Fibroblast of upper back skin (primary cell): ENCODE data around the gene SCAF4.

Experiments
- DNase-seq: peaks from one replicate; pipeline ENCODE4 v3.0.0-alpha.2; 2013

SCAF4 gene

DNA sequence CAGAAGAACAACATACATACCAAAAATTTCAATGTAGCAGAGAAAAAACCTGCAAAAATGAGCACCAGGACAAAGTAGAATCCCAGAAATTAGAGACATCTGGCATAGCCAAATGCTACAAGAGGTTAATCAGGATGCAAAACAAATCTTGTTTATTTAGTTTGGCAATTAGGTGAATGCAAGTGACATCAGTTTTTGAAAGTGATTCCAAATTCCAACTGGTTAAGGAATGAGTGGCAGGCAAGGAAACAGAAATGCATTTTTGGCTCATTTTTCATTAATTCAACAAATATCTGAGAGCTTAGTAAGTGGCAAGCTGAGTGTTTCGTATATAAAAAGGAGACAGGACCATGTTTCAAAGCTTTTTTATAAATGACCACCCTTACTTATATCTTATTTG, 21.3 kb downstream of the SCAF4 start:
- DNase-seq, result peak; percentile 69

DNA sequence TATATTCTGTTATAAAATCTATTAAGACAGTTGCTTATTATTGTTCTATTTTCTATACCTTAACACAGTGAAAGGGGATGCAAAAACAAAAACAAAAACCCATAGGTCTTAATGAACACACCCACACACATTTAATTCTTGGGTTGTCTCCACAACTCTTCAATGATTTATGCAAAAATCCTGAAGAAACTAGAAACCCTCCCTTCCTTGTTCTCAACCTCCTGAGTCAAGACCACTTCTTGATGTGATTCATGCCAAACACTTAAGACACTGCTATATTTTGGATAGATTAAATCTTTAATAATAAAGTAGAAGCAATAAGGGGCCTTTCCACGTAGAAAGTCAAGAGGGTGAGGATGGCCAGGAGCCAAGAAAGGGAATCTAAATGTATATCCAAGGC, 23.4 kb downstream of the SCAF4 start:
- no peak for DNase-seq

DNA sequence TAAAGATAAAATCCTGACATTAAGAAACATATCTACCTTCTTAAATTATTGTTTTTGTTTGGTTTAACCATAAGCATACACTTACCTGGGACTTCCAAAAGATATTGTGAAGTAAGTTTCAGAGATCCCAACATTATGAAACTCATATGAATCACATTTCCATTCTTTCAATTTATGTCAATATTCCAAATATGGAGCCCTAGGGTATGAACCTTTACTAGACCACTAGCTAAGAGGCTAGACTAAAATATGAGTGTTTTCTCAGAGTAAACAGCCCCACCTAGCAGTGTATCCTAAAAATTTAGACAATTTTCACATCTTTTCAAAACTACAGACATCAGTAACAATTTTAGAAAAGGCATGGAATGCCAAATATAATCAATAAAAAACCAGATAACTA, 24.4 kb downstream of the SCAF4 start:
- no peak for DNase-seq

DNA sequence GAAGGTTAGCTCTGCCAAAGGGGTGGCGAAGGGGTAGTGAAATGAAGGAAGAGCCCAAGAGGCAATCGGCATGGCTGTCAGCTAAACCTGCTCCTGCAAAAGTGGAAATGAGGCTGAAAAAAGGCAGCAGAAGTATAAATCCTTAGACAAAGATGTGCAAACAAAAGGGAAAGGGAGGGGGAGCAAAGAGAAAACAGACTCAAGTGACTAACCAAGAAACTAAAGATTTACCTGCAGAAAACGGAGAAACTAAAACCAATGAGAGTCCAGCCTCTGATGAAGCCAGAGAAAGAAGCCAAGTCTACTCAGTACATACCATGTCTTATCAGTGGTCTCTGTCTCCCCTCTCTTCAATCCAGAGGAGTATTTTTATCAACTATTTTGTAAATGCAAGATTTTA, 25.4 kb downstream of the SCAF4 start:
- no peak for DNase-seq

DNA sequence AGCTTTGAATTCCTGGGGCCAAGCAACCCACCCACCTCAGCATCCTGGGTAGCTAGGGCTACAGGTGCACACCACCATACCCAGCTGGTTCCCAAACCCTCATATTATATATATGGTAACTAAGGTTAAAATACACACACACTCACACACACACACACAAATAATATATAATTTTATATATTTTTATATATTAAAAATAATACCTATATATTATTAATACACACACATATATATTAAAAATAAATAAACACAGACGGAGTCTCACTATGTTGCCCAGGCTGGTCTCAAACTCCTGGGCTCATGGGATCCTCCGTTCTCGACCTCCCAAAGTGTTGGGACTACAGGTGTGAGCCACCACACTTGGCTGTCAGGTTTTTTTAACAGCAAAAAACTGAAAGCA, 31.9 kb downstream of the SCAF4 start:
- no peak for DNase-seq

DNA sequence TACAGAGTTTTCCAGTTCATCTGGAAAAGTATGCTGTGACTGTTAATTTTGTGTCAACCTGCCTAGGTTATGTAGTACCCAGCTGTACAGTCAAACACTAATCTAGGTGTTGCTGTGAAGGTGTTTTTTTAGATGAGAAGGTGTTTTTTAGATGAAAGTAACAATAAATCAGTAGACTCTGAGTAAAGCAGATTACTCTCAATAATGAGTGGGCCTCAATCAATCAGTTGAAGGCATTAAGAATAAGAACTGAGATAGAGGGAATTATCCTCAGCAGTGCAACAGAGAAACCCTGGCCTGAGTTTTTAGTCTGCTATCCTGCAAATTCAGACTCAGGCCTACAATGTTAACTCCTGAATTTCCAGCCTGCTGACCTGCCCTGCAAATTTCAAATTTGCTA, 33.5 kb downstream of the SCAF4 start:
- no peak for DNase-seq

DNA sequence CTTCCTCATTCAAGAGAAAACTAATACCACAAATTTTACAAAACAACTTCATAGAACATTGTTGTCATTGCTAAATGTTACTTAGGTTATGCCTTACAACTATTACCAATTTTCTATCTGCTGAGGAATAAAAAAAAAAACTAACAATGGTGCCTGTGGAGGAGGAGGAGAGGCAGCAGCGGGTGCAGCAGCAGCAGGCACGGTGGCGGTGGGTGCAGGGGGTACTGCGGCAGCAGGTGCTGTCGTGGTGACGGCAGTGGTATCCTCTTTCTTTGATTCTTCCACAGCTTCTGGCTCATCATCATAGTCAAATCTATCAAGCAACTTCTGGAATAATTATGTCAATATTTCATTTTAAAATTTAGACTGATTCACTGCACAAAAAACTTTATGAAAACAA, 35.5 kb downstream of the SCAF4 start:
- DNase-seq, result no peak

DNA sequence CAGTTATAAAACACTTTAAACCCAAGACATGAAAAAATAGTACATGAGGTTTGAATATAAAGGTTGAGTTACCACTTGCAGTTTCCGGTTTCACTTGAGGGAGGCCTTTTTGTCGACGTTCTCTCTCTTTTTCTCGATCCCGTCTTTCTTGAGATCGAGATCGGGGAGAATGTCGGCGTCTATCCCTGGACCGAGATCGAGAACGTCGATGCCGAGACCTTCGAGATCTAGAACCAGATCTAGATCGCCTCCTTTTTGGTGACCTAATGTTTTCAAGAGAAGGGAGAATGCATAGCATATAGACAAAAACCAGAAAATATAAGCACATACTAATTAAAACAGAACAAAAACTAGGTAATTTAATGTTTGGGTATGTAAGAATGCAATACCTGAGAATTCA, 38.7 kb downstream of the SCAF4 start:
- DNase-seq, result no peak

DNA sequence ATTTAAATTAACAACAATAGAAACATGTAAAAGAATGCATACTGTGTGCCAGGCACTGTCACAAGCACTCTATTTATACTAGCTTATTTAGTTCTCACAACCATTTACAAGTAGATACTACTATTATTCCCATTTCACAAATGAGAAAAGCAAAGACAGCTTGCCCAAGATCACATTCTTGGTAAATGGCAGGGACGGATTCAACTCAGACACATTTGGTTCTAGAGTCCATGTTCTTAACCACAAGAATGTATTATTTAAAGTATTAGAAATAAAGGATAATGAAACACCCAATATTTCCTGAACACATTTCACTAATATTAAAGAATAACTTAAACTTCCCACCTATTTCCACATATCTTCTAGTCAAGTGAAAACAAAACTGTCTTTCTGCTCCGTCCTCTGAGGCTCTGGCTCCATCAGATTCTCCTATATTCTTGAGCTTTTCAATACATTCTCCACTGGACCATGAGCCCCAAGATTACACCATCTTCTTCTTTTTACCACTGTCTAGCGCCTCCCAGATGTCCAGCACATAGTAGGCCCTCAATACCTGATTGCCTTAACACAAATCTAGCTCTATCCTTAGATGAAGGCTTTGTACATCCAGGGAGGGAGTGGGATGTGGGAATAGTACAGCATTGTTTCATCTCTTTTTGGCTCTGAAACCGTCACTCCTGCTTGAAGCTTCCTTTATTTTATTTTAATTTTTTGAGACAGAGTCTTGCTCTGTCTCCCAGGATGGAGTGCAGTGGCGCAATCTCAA, 43.1 kb downstream of the SCAF4 start:
- no peak for DNase-seq

DNA sequence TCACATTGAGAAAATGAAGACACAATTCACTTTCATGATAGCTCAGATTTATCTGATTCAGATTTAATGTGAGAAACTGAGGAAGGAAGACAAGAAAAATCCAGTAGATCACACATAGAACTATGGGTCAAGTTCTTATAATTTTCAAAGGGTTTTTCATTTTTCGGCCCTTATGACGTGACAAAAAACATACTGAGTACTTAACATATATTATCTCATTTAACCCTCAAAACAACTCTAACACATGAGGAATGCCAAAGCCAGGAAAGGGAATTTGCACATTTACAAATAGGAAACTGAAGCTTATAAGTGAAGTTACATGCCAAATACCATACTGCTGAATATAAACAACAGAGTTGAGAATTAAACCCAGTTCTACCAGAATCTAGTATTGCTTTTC, 44.8 kb downstream of the SCAF4 start:
- no peak for DNase-seq

DNA sequence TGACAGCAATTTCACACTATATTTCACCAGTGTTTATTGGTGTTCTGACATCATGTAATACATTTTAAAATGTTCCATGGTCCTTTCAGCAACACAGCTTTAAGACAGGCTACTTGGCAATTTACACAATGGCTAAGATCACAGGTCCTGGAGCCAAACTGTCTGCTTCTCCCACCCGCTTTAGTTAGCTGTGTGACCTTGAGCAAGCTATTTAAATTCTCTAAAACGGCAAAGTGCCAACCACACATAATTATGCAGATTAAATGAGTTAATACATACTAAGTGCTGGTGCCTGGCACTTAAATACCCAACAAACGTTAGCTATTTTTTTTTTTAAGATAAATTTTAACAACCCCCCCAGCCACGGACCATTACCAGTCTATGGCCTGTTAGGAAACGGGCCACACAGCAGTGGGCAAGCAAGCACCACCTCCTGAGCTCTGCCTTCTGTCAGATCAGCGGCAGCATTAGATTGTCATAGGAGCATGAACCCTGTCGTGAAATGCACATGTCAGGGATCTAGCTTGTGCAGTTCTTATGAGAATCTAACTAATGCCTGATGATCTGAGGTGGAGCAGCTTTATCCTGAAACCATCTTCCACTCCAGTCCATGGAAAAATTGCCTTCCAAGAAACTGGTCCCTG, 45.5 kb downstream of the SCAF4 start:
- no peak for DNase-seq

DNA sequence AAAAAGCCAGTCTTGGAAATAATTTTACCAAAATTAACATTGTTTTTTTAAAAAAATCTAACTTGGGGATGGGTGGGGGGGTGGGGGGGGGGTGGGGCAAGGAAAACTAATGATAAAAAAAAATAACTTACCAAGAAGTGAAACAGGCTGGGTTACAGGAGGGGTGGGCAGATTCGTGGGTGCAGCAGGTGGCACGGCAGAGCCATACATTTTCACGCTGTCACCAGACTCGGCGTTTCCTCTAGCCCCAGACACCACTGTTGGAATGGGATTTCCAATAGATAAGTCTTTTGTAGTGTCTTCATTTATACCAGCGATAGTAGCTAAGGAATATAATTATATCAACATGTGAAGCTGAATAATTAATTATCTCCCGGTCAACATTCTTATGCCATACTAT, 47.0 kb downstream of the SCAF4 start:
- DNase-seq, result no peak

DNA sequence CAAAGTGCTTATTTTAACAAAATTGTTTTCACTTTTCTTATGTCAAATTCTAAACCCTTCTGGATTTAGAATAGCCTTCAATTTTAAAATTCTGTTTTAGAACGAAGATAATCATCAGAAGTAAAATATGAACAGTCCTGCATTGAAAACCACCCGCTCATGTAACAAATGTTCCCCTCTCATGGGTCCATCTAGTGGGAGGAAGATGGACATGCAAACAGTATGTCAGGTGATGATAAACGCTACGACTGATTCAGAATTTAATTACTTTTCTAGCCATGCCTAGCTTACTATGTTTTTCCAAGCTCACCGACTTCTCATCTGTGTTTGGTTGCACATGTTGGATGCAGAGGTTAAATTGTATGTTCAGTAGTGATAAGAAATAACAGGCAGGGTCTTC, 48.9 kb downstream of the SCAF4 start:
- no peak for DNase-seq

DNA sequence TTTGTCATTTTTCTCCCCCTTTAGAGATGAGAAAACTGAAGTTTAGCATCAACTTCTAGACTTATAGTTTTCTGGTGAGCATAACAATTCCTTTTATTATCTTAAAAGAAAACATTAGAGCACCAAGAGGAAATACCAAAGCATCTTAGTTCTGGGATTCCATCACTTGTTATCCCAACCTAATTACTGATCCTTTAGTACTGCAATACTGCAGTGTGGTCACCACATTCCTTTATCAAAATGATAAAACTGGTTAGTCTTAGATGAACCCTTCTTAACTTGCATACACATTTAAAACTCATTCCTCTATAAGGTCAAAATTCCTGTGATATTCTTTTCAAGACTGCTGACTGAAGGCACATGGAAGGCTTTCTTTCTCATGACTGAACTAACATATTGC, 49.3 kb downstream of the SCAF4 start:
- peak; percentile 14 for DNase-seq

DNA sequence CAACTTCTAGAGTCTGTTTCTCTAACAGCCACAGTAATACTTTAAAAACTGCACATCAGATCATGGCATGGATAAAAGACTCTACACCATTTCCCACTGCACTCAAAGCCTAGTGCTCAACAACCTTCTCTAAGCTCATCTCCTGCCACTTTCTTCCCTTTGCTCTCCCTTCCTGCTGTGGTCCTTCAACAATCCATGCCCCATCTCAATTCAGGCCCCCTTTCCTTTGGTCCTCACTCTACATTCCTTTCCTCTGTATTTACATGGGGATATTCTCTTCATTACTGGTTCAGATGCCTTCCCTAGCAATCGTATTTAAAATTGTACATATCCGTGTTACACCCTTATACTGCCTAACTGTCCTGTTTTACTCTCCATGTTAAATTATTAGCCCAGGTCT, 53.4 kb downstream of the SCAF4 start:
- no peak for DNase-seq

DNA sequence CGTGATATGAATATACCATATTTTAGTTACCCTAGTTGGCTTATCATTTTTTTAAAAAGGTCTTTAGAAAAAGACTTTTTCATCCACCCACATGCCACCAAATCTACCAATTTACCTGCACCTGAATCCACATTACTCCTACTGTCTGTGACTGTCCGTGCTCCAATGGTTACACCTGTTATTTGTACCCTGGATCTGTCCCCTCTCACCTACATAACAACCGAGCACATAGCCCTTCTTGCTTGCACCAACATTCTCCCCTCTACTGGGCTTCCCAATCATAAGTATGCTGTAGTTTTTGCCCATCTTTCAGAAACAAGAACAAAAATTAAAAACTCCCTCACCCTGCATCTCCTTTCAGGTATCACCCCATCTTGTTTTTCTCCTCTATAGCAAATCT, 54.9 kb downstream of the SCAF4 start:
- no peak for DNase-seq

DNA sequence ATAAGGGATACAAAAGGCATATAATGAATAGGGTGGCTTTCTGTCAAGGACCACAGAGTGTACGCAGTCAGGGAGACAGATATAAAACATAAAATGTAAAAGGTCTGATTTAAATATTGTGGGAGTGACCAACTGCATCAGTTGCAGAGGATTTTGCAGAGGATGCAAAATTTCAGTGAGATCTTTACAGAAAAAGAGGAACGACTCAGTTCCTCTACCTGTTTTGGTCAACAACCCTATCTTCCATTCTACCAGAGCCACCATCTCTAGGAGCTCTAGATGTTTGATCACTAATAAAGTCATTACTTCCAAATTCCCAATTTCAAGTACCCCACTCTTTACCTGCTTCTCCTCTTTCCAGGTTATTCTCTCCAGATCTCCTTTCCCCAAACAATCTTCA, 56.0 kb downstream of the SCAF4 start:
- no peak for DNase-seq

DNA sequence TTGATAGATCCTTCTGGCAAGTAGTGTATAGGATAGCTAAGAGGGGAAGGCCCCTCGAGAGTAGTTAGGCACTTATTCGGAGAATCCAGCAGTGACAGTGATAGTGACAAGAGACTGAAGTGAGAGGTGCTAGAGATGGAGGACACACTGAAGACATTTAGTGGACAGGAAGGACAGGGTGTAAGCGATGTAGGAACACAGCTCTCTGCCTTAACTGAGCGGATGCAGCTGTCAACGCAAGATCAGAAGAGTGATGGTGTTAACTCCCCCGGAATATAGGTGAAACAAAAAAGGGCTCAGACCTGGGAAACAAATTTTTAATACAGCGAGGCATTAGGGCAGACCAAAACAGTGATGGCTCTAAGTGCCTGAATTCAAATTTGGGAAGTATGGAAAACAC, 56.6 kb downstream of the SCAF4 start:
- DNase-seq, result no peak

DNA sequence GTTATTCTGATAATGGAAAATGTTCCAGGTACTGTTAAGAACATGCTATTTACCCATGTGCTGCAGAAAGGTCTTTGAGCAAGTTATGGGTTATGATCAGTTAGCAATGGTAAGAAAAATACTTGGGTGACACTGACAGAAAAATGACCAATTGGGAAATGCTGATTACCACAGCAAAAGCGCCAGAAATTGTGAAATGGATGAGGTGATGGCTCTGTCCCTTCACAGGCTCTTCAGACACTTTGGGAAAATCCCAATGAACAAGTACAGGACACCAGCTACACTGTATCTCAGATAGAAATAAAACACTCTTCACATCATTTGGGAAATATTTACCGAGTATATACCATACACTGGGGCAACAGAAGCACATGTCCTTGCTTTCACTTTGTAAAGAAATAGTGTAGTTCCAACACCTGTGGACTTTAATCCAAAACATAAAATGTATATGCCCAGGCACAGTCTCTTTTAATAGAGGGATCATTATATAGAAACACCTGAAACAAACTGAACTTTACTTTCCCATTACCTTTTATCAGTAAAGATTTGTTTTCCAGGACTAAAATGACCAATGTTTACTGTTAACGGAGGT, 58.5 kb downstream of the SCAF4 start:
- DNase-seq, result no peak

DNA sequence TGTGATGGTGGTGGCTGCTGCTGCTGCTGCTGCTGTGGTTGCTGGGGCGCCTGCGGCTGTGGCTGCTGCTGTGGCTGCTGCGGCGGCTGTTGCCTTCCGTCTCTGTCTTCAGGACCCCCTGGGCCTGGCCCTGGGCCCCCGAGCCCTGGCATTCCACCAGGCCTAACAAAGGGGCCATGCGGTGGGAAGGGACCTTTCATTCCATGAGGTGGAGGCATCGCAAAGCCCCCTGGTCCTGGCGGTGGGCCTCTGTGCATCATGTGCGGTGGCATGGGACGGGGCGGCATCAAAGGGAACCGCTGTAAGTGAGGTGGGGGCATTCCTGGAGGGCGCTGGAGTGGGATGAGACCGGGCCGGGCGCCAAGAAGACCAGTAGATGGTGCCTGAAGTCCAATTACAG, 60.0 kb downstream of the SCAF4 start:
- no peak for DNase-seq

DNA sequence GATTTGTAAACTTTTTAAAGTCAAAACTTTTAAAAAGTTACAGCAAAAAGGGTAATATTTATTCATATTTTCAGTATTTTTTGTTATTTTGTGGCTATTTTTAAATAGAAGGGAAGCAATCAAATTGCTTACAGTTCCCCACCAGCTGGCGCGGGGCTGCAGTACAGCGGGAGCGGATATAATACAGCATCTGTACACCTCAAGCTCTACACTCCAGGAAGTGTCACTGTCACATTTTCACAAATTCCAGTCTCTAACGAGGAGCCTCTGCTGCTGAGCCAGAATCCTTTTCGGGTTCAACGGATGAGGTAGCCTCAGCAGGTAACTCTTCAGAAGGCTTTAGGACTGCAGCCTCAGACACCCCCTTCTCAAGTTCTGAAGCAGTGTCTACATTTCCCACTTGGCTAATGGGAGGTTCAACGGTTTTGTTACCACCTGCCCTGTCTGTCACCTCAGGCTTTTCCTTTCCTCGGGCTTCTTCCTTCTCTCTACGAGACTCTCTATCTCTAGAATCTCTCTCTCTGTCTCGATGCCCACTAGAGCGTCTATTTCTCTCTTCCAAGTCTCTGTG, 60.7 kb downstream of the SCAF4 start:
- DNase-seq, result no peak

DNA sequence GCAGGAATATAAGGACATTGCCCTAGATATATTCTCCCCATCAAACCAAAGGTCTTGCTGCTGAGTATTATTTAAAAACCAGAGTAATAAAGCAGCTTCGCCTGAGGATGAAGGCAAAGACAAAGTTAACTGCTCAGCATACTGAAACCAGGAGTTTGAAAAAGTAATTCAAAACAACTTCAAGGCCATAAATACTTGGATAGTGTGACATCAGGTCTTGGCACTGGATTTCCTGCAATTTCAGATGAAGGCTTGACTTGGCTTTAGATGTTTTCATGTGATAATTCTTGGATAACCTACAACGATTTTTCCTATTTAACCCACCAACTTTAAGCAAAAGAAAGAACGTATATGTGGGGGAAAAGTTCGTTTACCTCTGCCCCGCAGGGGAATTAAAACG, 61.8 kb downstream of the SCAF4 start:
- no peak for DNase-seq

DNA sequence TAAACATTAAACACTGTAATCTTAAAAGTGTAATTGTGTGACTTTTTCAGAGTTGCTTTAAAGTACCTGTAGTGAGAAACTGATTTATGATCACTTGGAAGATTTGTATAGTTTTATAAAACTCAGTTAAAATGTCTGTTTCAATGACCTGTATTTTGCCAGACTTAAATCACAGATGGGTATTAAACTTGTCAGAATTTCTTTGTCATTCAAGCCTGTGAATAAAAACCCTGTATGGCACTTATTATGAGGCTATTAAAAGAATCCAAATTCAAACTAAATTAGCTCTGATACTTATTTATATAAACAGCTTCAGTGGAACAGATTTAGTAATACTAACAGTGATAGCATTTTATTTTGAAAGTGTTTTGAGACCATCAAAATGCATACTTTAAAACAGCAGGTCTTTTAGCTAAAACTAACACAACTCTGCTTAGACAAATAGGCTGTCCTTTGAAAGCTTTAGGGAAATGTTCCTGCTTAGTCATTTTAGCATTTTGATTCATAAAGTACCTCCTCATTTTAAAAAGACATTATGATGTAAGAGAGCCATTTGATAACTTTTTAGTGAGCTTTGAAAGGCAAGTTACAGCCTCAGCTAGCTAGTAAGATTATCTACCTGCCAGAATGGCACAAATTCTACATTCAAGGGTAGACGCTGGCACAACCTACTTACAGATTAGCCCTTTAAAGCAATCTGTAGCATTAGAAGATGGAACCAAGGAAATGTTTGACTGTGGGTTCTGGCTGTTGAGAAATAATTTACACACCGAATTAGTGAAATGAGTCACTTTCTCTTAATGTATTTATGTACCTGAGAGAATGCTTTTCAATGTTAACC, 63.0 kb downstream of the SCAF4 start:
- DNase-seq, result no peak
